IPS-18c (cell line): ENCODE data around the gene RITA1.

Experiments used
- H3K4me3 ChIP-seq: 2 replicates; pipeline ENCODE4 v1.7.0; 2013; ENCODE audit warnings: low read depth, mild to moderate bottlenecking, low read length, moderate library complexity; ENCODE audit not compliant: insufficient read depth
- H3K9me3 ChIP-seq: one replicate; pipeline ENCODE4 v1.6.1; 2013; ENCODE audit warnings: mild to moderate bottlenecking, low read length, moderate library complexity; ENCODE audit not compliant: control insufficient read depth, insufficient read depth

The RITA1 gene

GRCh38 chr12:113151655-113152054 lies 33.9 kb upstream of the RITA1 start:
- Histone ChIP-seq H3K9me3 (peaks cover 2% of the 10 kb centered on the region), H3K4me3 (no peak overlapping the region)

GRCh38 chr12:113152196-113152834 lies 33.2 kb upstream of the RITA1 start:
- no peak overlapping the region for H3K4me3 ChIP-seq
- peaks cover 2% of the 10 kb centered on the region for H3K9me3 ChIP-seq

DNA sequence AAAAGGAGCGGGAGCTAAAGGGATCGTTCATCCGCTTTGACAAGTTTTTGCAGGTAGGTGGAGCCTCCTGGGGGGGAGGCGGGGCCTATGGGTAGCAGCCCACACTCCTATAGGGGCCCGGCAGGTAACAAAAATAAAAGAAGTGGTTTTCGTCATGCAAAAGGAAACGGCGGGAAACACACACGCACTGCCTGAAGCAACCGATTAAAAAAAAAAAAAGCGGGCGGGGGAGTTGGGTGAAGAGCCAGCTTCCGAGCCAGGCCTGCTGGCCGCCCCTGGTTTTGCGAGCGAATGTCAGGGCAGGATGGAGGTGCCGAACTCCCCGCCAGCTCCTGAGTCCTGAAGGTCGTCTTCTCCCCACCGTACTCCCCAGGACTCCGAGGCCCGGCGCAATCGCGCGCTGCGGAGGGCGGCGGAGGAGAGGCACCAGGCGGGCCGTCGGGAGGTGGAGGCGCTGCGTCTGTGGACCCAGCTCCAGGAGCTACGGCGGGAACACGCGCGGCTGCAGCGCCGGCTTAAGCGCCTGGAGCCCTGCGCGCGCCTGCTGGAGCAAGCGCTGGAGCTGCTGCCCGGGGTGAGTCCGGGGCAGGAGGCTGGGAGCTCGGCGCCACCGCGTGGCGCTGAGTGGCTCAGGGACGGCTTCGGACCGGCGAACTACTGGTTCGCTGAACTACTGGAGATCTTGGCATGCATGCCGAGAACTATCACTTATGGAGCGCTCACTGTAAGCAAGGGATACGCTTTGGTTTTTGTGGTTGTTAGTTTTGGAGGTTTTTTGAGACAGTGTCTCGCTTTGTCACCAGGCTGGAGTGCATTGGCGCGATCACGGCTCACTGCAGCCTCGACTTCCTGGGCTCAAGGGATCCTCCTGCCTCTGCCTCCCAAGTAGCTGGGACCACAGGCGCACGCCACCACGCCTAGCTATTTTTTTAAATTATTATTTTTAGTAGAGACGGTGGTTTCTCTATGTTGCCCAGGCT lies 32.4 kb upstream of the RITA1 start:
- peak overlapping the region; percentile 66 for H3K4me3 ChIP-seq
- H3K9me3 ChIP-seq: peaks cover 2% of the 10 kb centered on the region

GRCh38 chr12:113154351-113154973 lies 31.1 kb upstream of the RITA1 start:
- peak overlapping the region; percentile 55; the same call in 1 of the 2 replicates for H3K4me3 ChIP-seq
- H3K9me3 ChIP-seq: peaks cover 2% of the 10 kb centered on the region

DNA sequence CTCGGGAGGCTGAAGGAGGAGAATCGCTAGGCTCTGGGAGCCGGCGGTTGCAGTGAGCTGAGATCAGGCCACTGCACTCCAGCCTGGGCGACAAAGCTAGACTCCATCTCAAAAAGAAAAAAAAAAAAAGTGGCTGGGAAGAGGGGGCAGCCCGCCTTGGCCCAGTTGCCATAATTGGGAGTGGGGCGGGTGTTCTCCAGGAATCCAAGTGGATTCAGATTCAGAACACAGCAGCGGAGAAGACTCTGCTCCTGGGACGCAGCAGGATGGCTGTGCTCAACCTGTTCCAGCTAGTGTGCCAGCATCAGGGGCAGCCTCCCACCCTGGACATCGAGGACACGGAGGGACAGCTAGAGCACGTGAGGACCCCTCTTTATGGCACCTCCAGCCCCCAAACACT lies 30.5 kb upstream of the RITA1 start:
- peaks cover 2% of the 10 kb centered on the region for H3K9me3 ChIP-seq
- no peak overlapping the region; the same call in 1 of the 2 replicates for H3K4me3 ChIP-seq

GRCh38 chr12:113155646-113156045 lies 29.9 kb upstream of the RITA1 start:
- Histone ChIP-seq H3K4me3 (no peak overlapping the region), H3K9me3 (peaks cover 2% of the 10 kb centered on the region)

DNA sequence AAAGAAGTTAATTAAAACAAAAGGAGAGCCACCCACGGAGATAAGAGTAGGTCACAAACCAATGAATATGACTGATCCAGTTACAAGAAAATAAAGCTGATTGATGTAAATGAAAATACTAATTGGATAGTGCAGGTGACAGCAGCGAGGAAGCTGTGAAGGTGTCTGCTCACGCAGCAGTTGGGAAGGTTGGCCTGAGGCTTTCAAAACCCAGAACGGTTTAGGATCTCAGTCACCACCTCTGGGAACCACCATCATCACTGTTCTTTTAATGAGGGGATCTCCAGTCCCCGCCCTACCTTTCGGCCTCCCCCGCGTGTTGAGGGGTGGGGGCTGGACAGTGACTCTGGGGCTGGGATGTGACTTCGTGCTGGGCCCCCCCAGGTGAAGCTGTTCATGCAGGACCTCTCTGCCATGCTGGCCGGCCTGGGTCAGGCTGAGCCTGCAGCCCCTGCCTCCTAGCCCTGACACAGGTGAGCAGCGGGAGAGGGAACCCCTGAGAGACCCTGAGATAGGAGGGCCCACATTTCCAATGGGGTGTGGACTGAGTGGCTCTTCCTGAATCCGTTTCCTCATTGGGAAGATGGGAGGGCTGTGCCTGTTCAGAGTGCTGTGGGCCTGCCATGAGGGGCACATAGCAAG lies 28.2 kb upstream of the RITA1 start:
- no peak overlapping the region for H3K4me3 ChIP-seq
- H3K9me3 ChIP-seq: peaks cover 2% of the 10 kb centered on the region

DNA sequence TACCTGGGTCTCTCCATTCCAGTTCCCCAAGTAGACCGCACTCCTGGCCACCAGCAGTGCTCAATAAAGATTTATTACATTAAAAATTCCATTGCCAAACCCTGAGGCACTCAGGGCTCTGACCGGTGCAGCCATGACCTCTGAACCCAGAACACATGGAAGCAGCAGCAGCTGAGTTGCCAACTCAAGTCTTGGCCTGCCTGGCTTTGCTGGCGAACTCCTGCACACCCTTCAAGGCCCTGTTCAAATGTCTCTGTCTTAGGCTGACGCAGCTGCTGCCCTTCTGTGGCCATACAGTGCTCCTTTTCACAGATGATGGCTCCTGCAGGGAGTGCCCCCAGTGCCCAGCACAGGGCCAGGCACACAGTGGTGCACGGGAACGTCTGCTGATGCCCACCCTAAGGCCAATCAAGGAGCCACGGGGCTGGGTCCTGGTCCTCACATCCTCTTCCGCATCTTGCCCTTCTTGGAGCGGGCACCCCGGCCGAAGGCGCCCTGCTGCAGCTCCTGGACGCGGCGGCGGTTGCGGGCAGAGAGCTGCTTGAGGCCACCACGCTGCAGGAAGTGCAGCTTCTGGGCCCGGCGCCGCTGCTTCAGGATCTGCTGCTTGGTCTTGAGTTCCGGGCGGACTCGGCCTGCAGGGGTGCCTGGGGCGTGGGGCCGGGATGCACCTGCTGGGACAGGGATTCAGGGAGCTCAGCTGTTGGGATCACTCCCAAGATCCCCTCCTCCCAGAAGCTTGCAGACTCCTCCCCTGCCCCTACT lies 26.9 kb upstream of the RITA1 start:
- Histone ChIP-seq H3K9me3 (no peaks in the 10 kb centered on the region), H3K4me3 (no peak overlapping the region)

GRCh38 chr12:113159937-113160336 lies 25.6 kb upstream of the RITA1 start:
- Histone ChIP-seq H3K9me3 (no peaks in the 10 kb centered on the region), H3K4me3 (no peak overlapping the region)

DNA sequence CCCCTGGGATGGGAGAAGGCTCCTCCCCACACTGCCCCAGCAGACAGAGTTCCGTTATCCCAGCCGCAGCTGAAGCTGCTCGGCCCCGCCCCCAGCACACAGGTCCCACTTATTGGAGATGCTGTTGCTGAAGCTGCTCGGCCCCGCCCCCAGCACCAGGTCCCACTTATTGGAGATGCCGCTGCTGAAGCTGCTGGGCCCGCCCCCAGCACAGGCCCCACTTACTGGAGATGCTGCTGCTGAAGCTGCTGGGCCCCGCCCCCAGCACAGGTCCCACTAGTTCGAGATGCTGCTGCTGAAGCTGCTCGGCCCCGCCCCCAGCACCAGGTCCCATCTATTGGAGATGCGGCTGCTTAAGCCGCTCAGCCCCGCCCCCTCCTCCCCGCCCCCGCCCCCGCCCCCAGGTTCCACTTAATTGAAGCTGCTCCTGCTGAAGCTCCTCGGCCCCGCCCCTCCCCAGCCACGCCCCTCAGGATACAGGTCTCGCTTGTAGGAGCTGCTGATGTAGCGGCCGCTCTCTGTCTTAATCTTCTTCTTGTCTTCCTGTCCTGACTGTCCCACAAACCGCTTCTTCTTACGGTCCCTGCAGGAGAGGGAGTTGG lies 24.0 kb upstream of the RITA1 start:
- H3K9me3 ChIP-seq: no peaks in the 10 kb centered on the region
- H3K4me3 ChIP-seq: no peak overlapping the region

- no peaks in the 10 kb centered on the region for H3K9me3 ChIP-seq
- H3K4me3 ChIP-seq: no peak overlapping the region; the same call in 1 of the 2 replicates
Measured at GRCh38 chr12:113162102-113163029, 23.2 kb upstream of the RITA1 start.

GRCh38 chr12:113163030-113163360 lies 22.5 kb upstream of the RITA1 start:
- no peak overlapping the region for H3K4me3 ChIP-seq

GRCh38 chr12:113164014-113164413 lies 21.5 kb upstream of the RITA1 start:
- no peaks in the 10 kb centered on the region for H3K9me3 ChIP-seq
- no peak overlapping the region for H3K4me3 ChIP-seq

More at GRCh38 chr12:113163030-113163360, 22.5 kb upstream of the RITA1 start:
- no peaks in the 10 kb centered on the region for H3K9me3 ChIP-seq

DNA sequence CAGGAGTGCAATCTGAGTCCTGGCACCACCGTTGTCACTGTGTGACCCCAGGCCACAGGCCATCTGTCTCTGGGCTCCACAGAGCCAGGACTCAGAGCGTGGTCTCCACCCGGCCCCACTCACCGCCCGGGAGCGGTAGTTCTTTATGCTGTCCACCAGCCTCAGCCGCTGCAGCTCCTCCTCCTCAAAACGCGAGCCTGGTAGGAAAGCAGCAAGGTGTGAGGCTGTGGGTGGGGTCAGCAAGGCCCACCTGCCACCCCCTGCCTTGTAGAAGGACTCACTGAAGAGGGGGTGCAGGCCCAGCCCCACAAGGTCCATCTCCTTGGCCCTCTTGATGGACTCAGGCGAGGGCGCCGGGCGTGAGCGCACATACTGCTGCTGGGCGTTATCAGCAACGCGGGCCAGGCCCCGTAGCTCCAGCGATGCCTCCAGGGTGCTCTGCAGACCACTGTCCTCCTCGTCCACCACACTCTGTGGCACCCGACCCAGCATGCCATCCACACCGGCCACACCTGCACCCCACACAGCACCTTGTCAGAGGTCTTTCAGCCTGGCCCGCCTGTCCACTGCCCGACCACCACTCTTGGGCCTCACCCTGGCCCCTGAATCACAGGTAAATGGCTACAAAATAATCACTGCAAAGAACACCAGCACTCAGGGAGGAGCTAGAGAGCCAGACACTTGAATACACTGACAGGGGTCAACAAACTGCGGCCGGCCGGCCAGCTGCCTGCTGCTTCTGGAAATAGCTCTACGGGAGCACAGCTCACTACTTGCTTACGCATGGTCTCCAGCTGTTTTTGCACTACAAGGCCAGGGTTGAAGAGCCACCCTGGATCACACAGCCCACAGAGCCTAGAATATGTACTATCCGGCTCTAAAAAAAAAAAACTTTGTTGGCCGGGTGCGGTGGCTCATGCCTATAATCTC lies 19.7 kb upstream of the RITA1 start:
- H3K4me3 ChIP-seq: no peak overlapping the region
- no peaks in the 10 kb centered on the region for H3K9me3 ChIP-seq

GRCh38 chr12:113167868-113168267 lies 17.7 kb upstream of the RITA1 start:
- no peak overlapping the region for H3K4me3 ChIP-seq
- H3K9me3 ChIP-seq: no peaks in the 10 kb centered on the region
